HepG2 (cell line): ENCODE measurements around the gene CSNK1D. TPM values are rescaled to one million over a fixed set of nuclear protein-coding genes. Genes with fewer than 3 reads are reported as not detected.

Experiments
- ATAD3A ChIP-seq: sonication (generic); formaldehyde crosslinking; IDR thresholded peaks from 2 replicates; pipeline ENCODE4 v1.4.0; 2020; ENCODE audit warnings: missing genetic modification reagents
- ELF1 ChIP-seq: sonication (generic); formaldehyde crosslinking; IDR thresholded peaks from 2 replicates; pipeline ENCODE4 v1.4.0; 2020; ENCODE audit warnings: missing genetic modification reagents
- ELF4 ChIP-seq: sonication (generic); formaldehyde crosslinking; IDR thresholded peaks from 2 replicates; pipeline ENCODE4 v1.5.0; 2020; ENCODE audit warnings: missing genetic modification reagents, mild to moderate bottlenecking, moderate library complexity, borderline replicate concordance
- GABPB1 ChIP-seq: IDR thresholded peaks from 2 replicates; pipeline ENCODE4 v1.6.1; 2016; ENCODE audit warnings: mild to moderate bottlenecking, missing genetic modification reagents, moderate library complexity, missing compliant biosample characterization
- MAZ ChIP-seq, 2 experiments: sonication (generic) in 1 of 2; formaldehyde crosslinking in 1 of 2; IDR thresholded peaks; 2 replicates each; pipeline versions ENCODE4 v1.5.0 to v1.6.1; 2012 to 2020; ENCODE audit warnings: low read depth in 2 of 2, mild to moderate bottlenecking in 2 of 2, borderline replicate concordance in 1 of 2, improper control_type of control experiment in 1 of 2, low read length in 1 of 2, missing genetic modification reagents in 1 of 2, moderate library complexity in 1 of 2
- PHF20 ChIP-seq: sonication (generic); formaldehyde crosslinking; IDR thresholded peaks from 2 replicates; pipeline ENCODE4 v1.5.0; 2020; ENCODE audit warnings: mild to moderate bottlenecking, missing genetic modification reagents
- SOX13 ChIP-seq, 3 experiments: fragments of 450-650 bp in 1 of 3; sonication (generic) in 1 of 3; formaldehyde crosslinking in 1 of 3; IDR thresholded peaks in 2 of 3; conservative IDR thresholded peaks in 1 of 3; 2 replicates each; pipeline versions ENCODE4 v1.5.0 to v1.6.1; 2016 to 2020; ENCODE audit warnings: antibody characterized with exemption in 1 of 3, mild to moderate bottlenecking in 1 of 3, missing compliant biosample characterization in 1 of 3, missing genetic modification reagents in 1 of 3, moderate library complexity in 1 of 3
- SP1 ChIP-seq, 2 experiments: fragments of 450-650 bp in 1 of 2; sonication (generic) in 1 of 2; formaldehyde crosslinking in 1 of 2; IDR thresholded peaks; 2 replicates each; pipeline versions ENCODE4 v1.4.0 to v1.6.1; 2016 to 2020; ENCODE audit warnings: missing genetic modification reagents in 1 of 2
- TCF7 ChIP-seq: sonication (generic); IDR thresholded peaks from 2 replicates; pipeline ENCODE4 v1.6.1; 2016; ENCODE audit warnings: antibody characterized with exemption, low read depth
- ZMYM3 ChIP-seq: sonication (generic); formaldehyde crosslinking; IDR thresholded peaks from 2 replicates; pipeline ENCODE4 v1.5.1; 2020; ENCODE audit warnings: mild to moderate bottlenecking, missing genetic modification reagents
- ZNF121 ChIP-seq: sonication (generic); formaldehyde crosslinking; IDR thresholded peaks from 2 replicates; pipeline ENCODE4 v1.5.0; 2020; ENCODE audit warnings: mild to moderate bottlenecking, missing genetic modification reagents
- ZNF274 ChIP-seq: sonication (generic); formaldehyde crosslinking; IDR thresholded peaks from 2 replicates; pipeline ENCODE4 v1.5.1; 2020; ENCODE audit warnings: mild to moderate bottlenecking, missing genetic modification reagents
- ZNF383 ChIP-seq: sonication (generic); formaldehyde crosslinking; IDR thresholded peaks from 2 replicates; pipeline ENCODE4 v1.4.0; 2020; ENCODE audit warnings: missing genetic modification reagents, mild to moderate bottlenecking, borderline replicate concordance
- ZNF432 ChIP-seq: sonication (generic); formaldehyde crosslinking; IDR thresholded peaks from 2 replicates; pipeline ENCODE4 v1.5.0; 2020; ENCODE audit warnings: missing genetic modification reagents, mild to moderate bottlenecking, borderline replicate concordance
- ZNF501 ChIP-seq: sonication (generic); formaldehyde crosslinking; IDR thresholded peaks from 2 replicates; pipeline ENCODE4 v1.5.1; 2020; ENCODE audit warnings: mild to moderate bottlenecking, moderate library complexity, missing genetic modification reagents
- ZNF605 ChIP-seq: sonication (generic); formaldehyde crosslinking; IDR thresholded peaks from 2 replicates; pipeline ENCODE4 v1.8.0; 2022; ENCODE audit warnings: mild to moderate bottlenecking, missing genetic modification reagents
- ZNF678 ChIP-seq: sonication (generic); formaldehyde crosslinking; IDR thresholded peaks from 2 replicates; pipeline ENCODE4 v1.4.0; 2020; ENCODE audit warnings: mild to moderate bottlenecking, missing genetic modification reagents
- ZNF83 ChIP-seq: sonication (generic); formaldehyde crosslinking; IDR thresholded peaks from 2 replicates; pipeline ENCODE4 v1.4.0; 2020; ENCODE audit warnings: missing genetic modification reagents, mild to moderate bottlenecking, borderline replicate concordance
- polyA plus RNA-seq, 8 experiments: library from polyadenylated mRNA; depleted of rRNA in 3 of 8; stranded (reverse) in 7 of 8; unstranded in 1 of 8; fragments of >200 nt; fragmentation: Illumina TruSeq in 4 of 8; extraction: Trizol in 4 of 8; gene quantifications; 2 replicates each; pipeline versions ENCODE4 v1.2.1 to v1.2.3, GENCODE V29; 2011 to 2016; ENCODE audit warnings: low read depth in 4 of 8, missing spikeins in 1 of 8, mixed read lengths in 1 of 8; ENCODE audit not compliant: insufficient read depth in 1 of 8
- total RNA-seq, 5 experiments: library from RNA; depleted of rRNA; stranded (reverse); fragments of >200 nt; fragmentation: Illumina TruSeq; extraction: Trizol; gene quantifications; 2 replicates each; pipeline ENCODE4 v1.2.3, GENCODE V29; 2016; ENCODE audit warnings: low read depth in 1 of 5
- TF ChIP-seq, protein P1 (sequence below): IDR thresholded peaks from 2 replicates; pipeline ENCODE4 v1.6.1; 2018; ENCODE audit warnings: missing genetic modification reagents, mild to moderate bottlenecking, missing compliant biosample characterization
- TF ChIP-seq, protein P2 (sequence below): sonication (generic); formaldehyde crosslinking; IDR thresholded peaks from 2 replicates; pipeline ENCODE4 v1.4.0; 2020; ENCODE audit warnings: mild to moderate bottlenecking, missing genetic modification reagents
- TF ChIP-seq, protein P3 (sequence below): sonication (generic); formaldehyde crosslinking; IDR thresholded peaks from 2 replicates; pipeline ENCODE4 v1.5.0; 2020; ENCODE audit warnings: missing genetic modification reagents
- TF ChIP-seq, protein P4 (sequence below): sonication (generic); formaldehyde crosslinking; IDR thresholded peaks from 2 replicates; pipeline ENCODE4 v1.5.1; 2020; ENCODE audit warnings: missing genetic modification reagents, mild to moderate bottlenecking, borderline replicate concordance

Gene CSNK1D
- total and polyA plus RNA-seq, 2 of the 13 experiments (the other 11 are each of a cell fraction or from before 2014, with no cell fraction given): 31.5 to 128 TPM

DNA sequence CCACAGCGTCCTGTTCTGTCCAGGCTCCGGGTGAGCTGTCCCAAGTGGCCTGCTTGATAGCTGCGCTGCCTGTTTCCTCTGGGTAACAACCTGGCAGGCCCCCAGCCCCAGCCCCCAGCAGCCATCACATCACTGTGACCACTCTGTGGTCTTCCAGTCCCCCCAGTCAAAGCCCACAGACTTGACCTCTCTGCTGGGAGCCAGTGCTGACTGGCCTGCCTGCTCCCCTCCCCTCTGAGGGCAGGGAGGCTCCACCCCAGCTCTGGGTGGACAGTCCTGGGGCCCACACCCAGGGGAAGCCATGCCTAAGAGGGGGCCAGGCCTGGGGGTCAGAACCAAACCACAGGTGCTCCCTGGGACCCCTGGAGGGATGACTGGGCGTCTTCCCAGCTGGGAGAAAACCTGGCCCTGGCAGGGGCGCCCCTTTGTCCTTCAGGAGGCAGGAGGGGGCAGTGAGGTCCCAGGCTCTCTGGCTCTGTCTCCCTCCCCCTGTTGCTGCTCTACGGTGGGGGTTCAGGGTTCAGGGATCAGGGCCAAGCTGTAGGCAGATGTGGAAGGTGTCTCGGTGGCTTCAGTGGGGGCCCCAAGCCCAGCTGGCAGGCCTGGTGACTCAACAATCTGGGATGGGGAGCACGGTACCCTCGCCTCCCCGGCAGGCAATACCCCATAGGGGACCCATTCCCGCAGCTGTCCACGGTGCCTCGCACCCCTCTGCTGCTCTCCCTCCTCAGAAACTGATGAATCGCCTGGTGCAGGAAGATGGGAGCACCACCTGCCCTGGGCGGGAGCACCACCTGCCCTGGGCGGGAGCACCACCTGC is 46.5 kb downstream of the CSNK1D start (continued):
- TF ChIP-seq ZNF274 (no peak), PHF20 (CRISPR knock-in tag) (no peak), ELF1 (CRISPR knock-in tag) (no peak), GABPB1 (CRISPR knock-in tag) (peak; percentile 49; the same call in 1 of the 2 replicates), ZMYM3 (CRISPR knock-in tag) (peak; percentile 25; the same call in 1 of the 2 replicates), MAZ (IDR thresholded peaks at IDR 0.05; ENCODE audit: borderline replicate concordance, low read depth, low read length) (no peak), MAZ (CRISPR knock-in tag; IDR thresholded peaks at IDR 0.05; ENCODE audit: low read depth) (peak; percentile 36; the same call in 1 of the 2 replicates), ZNF432 (CRISPR knock-in tag) (no peak), ZNF501 (no peak), ELF4 (CRISPR knock-in tag) (no peak), TCF7 (no peak), SP1 (IDR thresholded peaks at IDR 0.05) (no peak), SP1 (CRISPR knock-in tag; IDR thresholded peaks at IDR 0.05) (no peak), ZNF121 (CRISPR knock-in tag) (no peak), SOX13 (IDR thresholded peaks at IDR 0.05) (no peak), SOX13 (CRISPR knock-in tag; conservative IDR thresholded peaks at IDR 0.05 in 1 of 2, IDR thresholded peaks at IDR 0.05 in 1 of 2) (no peak), ZNF83 (no peak), ZNF605 (CRISPR knock-in tag) (no peak), ZNF678 (0 out of 2 replicates have a peak, but pooled peaks have one; percentile 17), ZNF383 (no peak), ATAD3A (no peak)
- TF ChIP-seq, protein P1, sequence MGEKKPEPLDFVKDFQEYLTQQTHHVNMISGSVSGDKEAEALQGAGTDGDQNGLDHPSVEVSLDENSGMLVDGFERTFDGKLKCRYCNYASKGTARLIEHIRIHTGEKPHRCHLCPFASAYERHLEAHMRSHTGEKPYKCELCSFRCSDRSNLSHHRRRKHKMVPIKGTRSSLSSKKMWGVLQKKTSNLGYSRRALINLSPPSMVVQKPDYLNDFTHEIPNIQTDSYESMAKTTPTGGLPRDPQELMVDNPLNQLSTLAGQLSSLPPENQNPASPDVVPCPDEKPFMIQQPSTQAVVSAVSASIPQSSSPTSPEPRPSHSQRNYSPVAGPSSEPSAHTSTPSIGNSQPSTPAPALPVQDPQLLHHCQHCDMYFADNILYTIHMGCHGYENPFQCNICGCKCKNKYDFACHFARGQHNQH (CRISPR knock-in tag): peak; percentile 19; the same call in 1 of the 2 replicates
- TF ChIP-seq, protein P2, sequence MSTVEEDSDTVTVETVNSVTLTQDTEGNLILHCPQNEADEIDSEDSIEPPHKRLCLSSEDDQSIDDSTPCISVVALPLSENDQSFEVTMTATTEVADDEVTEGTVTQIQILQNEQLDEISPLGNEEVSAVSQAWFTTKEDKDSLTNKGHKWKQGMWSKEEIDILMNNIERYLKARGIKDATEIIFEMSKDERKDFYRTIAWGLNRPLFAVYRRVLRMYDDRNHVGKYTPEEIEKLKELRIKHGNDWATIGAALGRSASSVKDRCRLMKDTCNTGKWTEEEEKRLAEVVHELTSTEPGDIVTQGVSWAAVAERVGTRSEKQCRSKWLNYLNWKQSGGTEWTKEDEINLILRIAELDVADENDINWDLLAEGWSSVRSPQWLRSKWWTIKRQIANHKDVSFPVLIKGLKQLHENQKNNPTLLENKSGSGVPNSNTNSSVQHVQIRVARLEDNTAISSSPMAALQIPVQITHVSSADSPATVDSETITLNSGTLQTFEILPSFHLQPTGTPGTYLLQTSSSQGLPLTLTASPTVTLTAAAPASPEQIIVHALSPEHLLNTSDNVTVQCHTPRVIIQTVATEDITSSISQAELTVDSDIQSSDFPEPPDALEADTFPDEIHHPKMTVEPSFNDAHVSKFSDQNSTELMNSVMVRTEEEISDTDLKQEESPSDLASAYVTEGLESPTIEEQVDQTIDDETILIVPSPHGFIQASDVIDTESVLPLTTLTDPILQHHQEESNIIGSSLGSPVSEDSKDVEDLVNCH (CRISPR knock-in tag): no peak
- TF ChIP-seq, protein P3, sequence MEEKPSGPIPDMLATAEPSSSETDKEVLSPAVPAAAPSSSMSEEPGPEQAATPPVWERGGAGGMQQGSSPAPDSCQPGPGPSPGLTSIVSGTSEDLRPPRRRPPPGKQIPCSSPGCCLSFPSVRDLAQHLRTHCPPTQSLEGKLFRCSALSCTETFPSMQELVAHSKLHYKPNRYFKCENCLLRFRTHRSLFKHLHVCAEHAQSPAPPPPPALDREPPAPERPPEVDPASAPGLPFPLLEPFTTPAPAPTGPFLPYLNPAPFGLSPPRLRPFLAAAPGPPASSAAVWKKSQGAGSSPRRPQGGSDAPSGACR (CRISPR knock-in tag): peak; percentile 38; the same call in 1 of the 2 replicates
- TF ChIP-seq, protein P4, sequence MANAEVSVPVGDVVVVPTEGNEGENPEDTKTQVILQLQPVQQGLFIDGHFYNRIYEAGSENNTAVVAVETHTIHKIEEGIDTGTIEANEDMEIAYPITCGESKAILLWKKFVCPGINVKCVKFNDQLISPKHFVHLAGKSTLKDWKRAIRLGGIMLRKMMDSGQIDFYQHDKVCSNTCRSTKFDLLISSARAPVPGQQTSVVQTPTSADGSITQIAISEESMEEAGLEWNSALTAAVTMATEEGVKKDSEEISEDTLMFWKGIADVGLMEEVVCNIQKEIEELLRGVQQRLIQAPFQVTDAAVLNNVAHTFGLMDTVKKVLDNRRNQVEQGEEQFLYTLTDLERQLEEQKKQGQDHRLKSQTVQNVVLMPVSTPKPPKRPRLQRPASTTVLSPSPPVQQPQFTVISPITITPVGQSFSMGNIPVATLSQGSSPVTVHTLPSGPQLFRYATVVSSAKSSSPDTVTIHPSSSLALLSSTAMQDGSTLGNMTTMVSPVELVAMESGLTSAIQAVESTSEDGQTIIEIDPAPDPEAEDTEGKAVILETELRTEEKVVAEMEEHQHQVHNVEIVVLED (CRISPR knock-in tag): 0 out of 2 replicates have a peak, but pooled peaks have one; percentile 19
